K562 (cell line): Measurements from ENCODE around the gene RPL22. TPM values are rescaled to one million over a fixed set of nuclear protein-coding genes. Genes with fewer than 3 reads are reported as not detected.
A peak's percentile ranks its signal among the peaks of the same experiment; 100 is the strongest.

Experiments
- ATAC-seq: fragments of 200-7000 bp; cut with Tn5 transposase; 3 replicates; pipeline ENCODE4 v1.9.1; 2020; ENCODE audit warnings: moderate library complexity
- BruUV-seq: library from RNA; stranded (reverse); fragments of 400-500 nt; replicated peaks from 2 replicates; lab custom pipeline; 2021; lab: Mats Ljungman, UMichigan
- CTCF ChIA-PET: fragments of 300-600 bp; formaldehyde crosslinking; extraction: SDS; loops from one replicate; lab custom pipeline; 2021; ENCODE audit warnings: low intra/inter-chr PET ratio; lab: Yijun Ruan, JAX
- POLR2A ChIA-PET: fragments of 300-600, 350-650 bp; sonication (Branson Sonifier 250); formaldehyde crosslinking; extraction: SDS; loops from one replicate; lab custom pipeline; 2021; ENCODE audit warnings: antibody characterized with exemption, inconsistent platforms; lab: Yijun Ruan, JAX
- DNase-seq, 4 experiments: peaks; one replicate each; pipeline versions ENCODE4 v3.0.0 to v3.0.0-alpha.2; 2011 to 2018; ENCODE audit warnings: low spot score in 3 of 4, mixed read lengths in 3 of 4; ENCODE audit errors: extremely low read depth in 1 of 4
- FAIRE-seq: peaks from 2 replicates; lab custom pipeline; 2011; peaks lifted over from hg19 to GRCh38; lab: Jason Lieb, UNC
- H2AFZ ChIP-seq: 2 replicates; pipeline ENCODE4 v1.6.0; 2011; ENCODE audit warnings: low read depth, low read length, control low read depth, inconsistent platforms
- H3K27ac ChIP-seq: fragments of 200-600 bp; 3 replicates; pipeline ENCODE4 v1.8.0; 2011; ENCODE audit warnings: low read depth, mild to moderate bottlenecking, control low read depth, inconsistent platforms, low read length, moderate library complexity, mixed read lengths; ENCODE audit errors: extremely low read depth
- H3K27me3 ChIP-seq, 2 experiments: fragments of 300-600 bp in 1 of 2; 2 replicates in 1 of 2; 3 replicates in 1 of 2; pipeline versions ENCODE4 v1.6.0 to v1.8.0; 2011; ENCODE audit warnings: inconsistent platforms in 2 of 2, low read length in 2 of 2, mild to moderate bottlenecking in 1 of 2, mixed read lengths in 1 of 2, moderate library complexity in 1 of 2; ENCODE audit not compliant: control insufficient read depth in 2 of 2, insufficient read depth in 2 of 2
- H3K36me3 ChIP-seq: fragments of 300-600 bp; 3 replicates; pipeline ENCODE4 v1.8.0; 2011; ENCODE audit warnings: mild to moderate bottlenecking, low read length, inconsistent platforms; ENCODE audit not compliant: control insufficient read depth, insufficient read depth
- H3K4me1 ChIP-seq, 2 experiments: fragments of 200-600 bp in 1 of 2; replicated peaks in 1 of 2; 2 replicates in 1 of 2; 3 replicates in 1 of 2; pipeline versions ENCODE4 v1.5.1 to v1.8.0; 2011; ENCODE audit warnings: inconsistent platforms in 2 of 2, low read length in 2 of 2, mild to moderate bottlenecking in 1 of 2, mixed read lengths in 1 of 2, moderate library complexity in 1 of 2; ENCODE audit not compliant: control insufficient read depth in 2 of 2, insufficient read depth in 2 of 2
- H3K4me2 ChIP-seq: 2 replicates; pipeline ENCODE4 v1.6.1; 2011; ENCODE audit warnings: low read length, control low read depth, inconsistent platforms, mixed read lengths; ENCODE audit not compliant: insufficient read depth
- H3K4me3 ChIP-seq: fragments of 200-600 bp; sonication (generic), shearing (Covaris generic); 2 replicates; pipeline ENCODE4 v1.5.1; 2016; ENCODE audit warnings: control low read depth, inconsistent platforms
- H3K79me2 ChIP-seq: fragments of 200-600 bp; 3 replicates; pipeline ENCODE4 v1.8.0; 2011; ENCODE audit warnings: low read length, inconsistent platforms; ENCODE audit not compliant: control insufficient read depth, insufficient read depth
- H3K9ac ChIP-seq, 2 experiments: 2 replicates each; pipeline versions ENCODE4 v1.6.0 to v1.6.1; 2011; ENCODE audit warnings: low read depth in 2 of 2, low read length in 2 of 2, control low read depth in 1 of 2, inconsistent platforms in 1 of 2, mild to moderate bottlenecking in 1 of 2, mixed read lengths in 1 of 2; ENCODE audit not compliant: insufficient read depth in 1 of 2
- H3K9me1 ChIP-seq: one replicate; pipeline ENCODE4 v1.6.0; 2011; ENCODE audit warnings: inconsistent platforms, mild to moderate bottlenecking, low read length, moderate library complexity; ENCODE audit not compliant: control insufficient read depth, insufficient read depth
- H3K9me3 ChIP-seq: replicated peaks from 2 replicates; pipeline ENCODE4 v1.5.1; 2011; ENCODE audit warnings: low read depth, low read length, inconsistent platforms; ENCODE audit not compliant: control insufficient read depth, insufficient read depth
- H4K20me1 ChIP-seq: replicated peaks from 2 replicates; pipeline ENCODE4 v1.6.1; 2011; ENCODE audit warnings: low read length, inconsistent platforms, mixed read lengths; ENCODE audit not compliant: control insufficient read depth, insufficient read depth
- BMI1 ChIP-seq: fragments of 150-350 bp; IDR thresholded peaks from 2 replicates; pipeline ENCODE4 v1.6.1; 2014; ENCODE audit warnings: low read length
- CAMTA2 ChIP-seq: fragments of 250-450 bp; sonication (Bioruptor Pico); conservative IDR thresholded peaks from 2 replicates; pipeline ENCODE4 v1.5.1; 2022
- CBFB ChIP-seq: sonication (generic); formaldehyde crosslinking; IDR thresholded peaks from 2 replicates; pipeline ENCODE4 v1.4.0; 2020; ENCODE audit warnings: mild to moderate bottlenecking, missing genetic modification reagents
- CBX1 ChIP-seq: sonication (generic); IDR thresholded peaks from 2 replicates; pipeline ENCODE4 v1.6.1; 2016; ENCODE audit warnings: antibody characterized with exemption, low read depth, mild to moderate bottlenecking
- CHCHD3 ChIP-seq: fragments of 250-450 bp; sonication (Bioruptor Pico); IDR thresholded peaks from 2 replicates; pipeline ENCODE4 v2.1.2; 2022; ENCODE audit warnings: mild to moderate bottlenecking
- CREM ChIP-seq: IDR thresholded peaks from 2 replicates; pipeline ENCODE4 v1.6.1; 2014; ENCODE audit warnings: antibody characterized with exemption, low read depth
- RBM25 ChIP-seq: fragments of 200-400 bp; formaldehyde crosslinking; IDR thresholded peaks from 2 replicates; pipeline ENCODE4 v1.6.1; 2018; ENCODE audit warnings: low read length, low read depth, moderate library complexity; ENCODE audit not compliant: severe bottlenecking
- SIN3B ChIP-seq: fragments of 450-650 bp; IDR thresholded peaks from 2 replicates; pipeline ENCODE4 v1.6.1; 2017; ENCODE audit warnings: low read depth, mild to moderate bottlenecking, moderate library complexity
- SRSF3 ChIP-seq: fragments of 200-400 bp; formaldehyde crosslinking; IDR thresholded peaks from 2 replicates; pipeline ENCODE4 v1.6.1; 2016; ENCODE audit warnings: mild to moderate bottlenecking, low read length, moderate library complexity; ENCODE audit not compliant: insufficient read depth
- STAT5B ChIP-seq: fragments of 250-450 bp; sonication (Bioruptor Pico); IDR thresholded peaks from 2 replicates; pipeline ENCODE4 v1.8.0; 2021; ENCODE audit warnings: mild to moderate bottlenecking, inconsistent platforms
- THRAP3 ChIP-seq: fragments of 450-650 bp; IDR thresholded peaks from 2 replicates; pipeline ENCODE4 v1.6.1; 2016; ENCODE audit warnings: mild to moderate bottlenecking, inconsistent platforms, borderline replicate concordance
- THRB ChIP-seq: fragments of 450-650 bp; formaldehyde crosslinking; conservative IDR thresholded peaks from 2 replicates; pipeline ENCODE4 v1.4.0; 2022; ENCODE audit warnings: mild to moderate bottlenecking, missing genetic modification characterization
- ZFP30 ChIP-seq: fragments of 250-450 bp; sonication (Bioruptor Pico); IDR thresholded peaks from 2 replicates; pipeline ENCODE4 v1.8.0; 2022; ENCODE audit warnings: moderate library complexity, mild to moderate bottlenecking, inconsistent platforms, borderline replicate concordance
- ZNF12 ChIP-seq: sonication (generic); formaldehyde crosslinking; IDR thresholded peaks from 2 replicates; pipeline ENCODE4 v1.4.0; 2020; ENCODE audit warnings: mild to moderate bottlenecking, missing genetic modification reagents
- ZNF121 ChIP-seq: sonication (generic); formaldehyde crosslinking; conservative IDR thresholded peaks from 2 replicates; pipeline ENCODE4 v1.8.0; 2022; ENCODE audit warnings: missing genetic modification reagents
- WGBS: fragments of 100-300 bp; shearing (Covaris generic); methylation state at CpG from one replicate; pipeline ENCODE4 v1.1.6; 2016; ENCODE audit warnings: low coverage, mixed read lengths; ENCODE audit not compliant: insufficient coverage; ENCODE audit errors: missing lambda C conversion rate; 5-methylcytosine and 5-hydroxymethylcytosine counted together
- in situ Hi-C: fragments of 300-500 bp; cut with MboI; formaldehyde crosslinking; loops from 4 replicates; pipeline ENCODE4 v1.15.0; 2018; ENCODE audit warnings: inconsistent platforms, mixed read lengths
- intact Hi-C: fragments of 100-400 bp; cut with micrococcal nuclease; formaldehyde crosslinking; loops from 2 replicates; pipeline ENCODE4 v1.14.2; 2022
- polyA plus RNA-seq, 8 experiments: library from polyadenylated mRNA; depleted of rRNA in 4 of 8; stranded (reverse) in 5 of 8; unstranded in 3 of 8; fragments of >200 nt; fragmentation: Nextera tagmentation in 2 of 8; fragmentation: Illumina TruSeq in 1 of 8; extraction: Ambion mirVana in 2 of 8; extraction: Trizol in 1 of 8; gene quantifications; 2 replicates each; pipeline versions ENCODE4 v1.2.1 to v1.2.3, GENCODE V29; 2011 to 2014; ENCODE audit warnings: inconsistent platforms in 1 of 8, missing spikeins in 1 of 8
- total RNA-seq, 7 experiments: library from RNA; depleted of rRNA in 6 of 7; stranded (reverse); fragments of >200 nt in 6 of 7; fragmentation: Illumina TruSeq in 2 of 7; extraction: Trizol in 2 of 7; gene quantifications; 2 replicates each; pipeline versions ENCODE4 v1.2.1 to v1.2.3, GENCODE V29; 2011 to 2021; ENCODE audit warnings: low replicate concordance in 1 of 7
- TF ChIP-seq, protein P1 (sequence below): sonication (generic); formaldehyde crosslinking; IDR thresholded peaks from 2 replicates; pipeline ENCODE4 v1.8.0; 2023; ENCODE audit warnings: mild to moderate bottlenecking, missing genetic modification reagents
- TF ChIP-seq, protein P2 (sequence below): fragments of 250-450 bp; sonication (Bioruptor Pico); IDR thresholded peaks from 2 replicates; pipeline ENCODE4 v1.8.0; 2021; ENCODE audit warnings: borderline replicate concordance, mild to moderate bottlenecking, moderate library complexity; ENCODE audit not compliant: poor library complexity, severe bottlenecking

RPL22 gene
- total and polyA plus RNA-seq, 9 of the 15 experiments (the other 6 are each of a cell fraction or from before 2014, with no cell fraction given), result 467 to 1,165 (median 607) TPM

DNA sequence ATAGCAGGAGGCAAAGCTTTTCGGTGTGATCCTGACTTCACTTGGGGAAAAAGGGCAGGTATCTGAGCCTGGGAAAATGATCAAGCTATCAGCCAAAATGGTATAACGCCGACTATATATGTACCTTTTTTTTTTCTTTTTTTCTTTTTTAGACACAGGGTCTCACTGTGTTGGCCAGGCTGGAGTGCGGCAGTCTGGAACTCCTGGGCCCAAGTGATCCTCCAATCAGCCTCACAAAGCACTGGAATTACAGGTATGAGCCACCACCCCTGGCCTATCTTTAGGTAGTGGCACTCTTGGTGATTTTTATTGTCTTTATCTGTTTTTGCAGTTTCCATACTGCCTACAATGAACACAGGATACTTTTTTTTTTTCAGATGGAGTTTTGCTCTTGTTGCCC lies 37.7 kb upstream of the RPL22 start:
- WGBS, result 98% methylated on average over 4 of the region's 4 CpGs
- H3K4me3 ChIP-seq, result no peak overlapping the region
- ChIA-PET POLR2A (interaction anchor here (0.6 to 1.0 kb wide), 4 partner anchors 9 to 1318 kb away, joined by 3 to 4 read pairs (median 3); no protein-coding TSS in a partner anchor), CTCF (no interaction called here)
- in situ Hi-C loops (no loop called here), intact Hi-C loops (no loop called here)
- FAIRE-seq, result no peak
- H2AFZ ChIP-seq, result no peak overlapping the region
- H3K9ac ChIP-seq, result no peak overlapping the region
- BruUV-seq, result no TSS peak
- peaks cover 28% of the 10 kb centered on the region for H3K79me2 ChIP-seq
- no peaks in the 10 kb centered on the region for H3K9me3 ChIP-seq
- peaks cover 10 to 36% of the 10 kb centered on the region in 2 experiments; a peak in 4 of 5 replicates for H3K4me1 ChIP-seq
- no peak for ATAC-seq
- no peak overlapping the region for H3K4me2 ChIP-seq
- peaks cover 17 to 25% of the 10 kb centered on the region in 2 experiments for H3K27me3 ChIP-seq
- H3K36me3 ChIP-seq, result peaks cover 24% of the 10 kb centered on the region
- DNase-seq, result no peak
- no peak for TF ChIP-seq CBX1
- no peak for TF ChIP-seq THRAP3
- TF ChIP-seq BMI1, result no peak
- TF ChIP-seq SRSF3, result no peak
- no peak for TF ChIP-seq CHCHD3
- TF ChIP-seq, protein P1, sequence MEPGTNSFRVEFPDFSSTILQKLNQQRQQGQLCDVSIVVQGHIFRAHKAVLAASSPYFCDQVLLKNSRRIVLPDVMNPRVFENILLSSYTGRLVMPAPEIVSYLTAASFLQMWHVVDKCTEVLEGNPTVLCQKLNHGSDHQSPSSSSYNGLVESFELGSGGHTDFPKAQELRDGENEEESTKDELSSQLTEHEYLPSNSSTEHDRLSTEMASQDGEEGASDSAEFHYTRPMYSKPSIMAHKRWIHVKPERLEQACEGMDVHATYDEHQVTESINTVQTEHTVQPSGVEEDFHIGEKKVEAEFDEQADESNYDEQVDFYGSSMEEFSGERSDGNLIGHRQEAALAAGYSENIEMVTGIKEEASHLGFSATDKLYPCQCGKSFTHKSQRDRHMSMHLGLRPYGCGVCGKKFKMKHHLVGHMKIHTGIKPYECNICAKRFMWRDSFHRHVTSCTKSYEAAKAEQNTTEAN (CRISPR knock-in tag), result no peak
- no peak for TF ChIP-seq SIN3B
- TF ChIP-seq STAT5B (CRISPR knock-in tag), result no peak
- no peak for TF ChIP-seq CBFB (CRISPR knock-in tag)
- TF ChIP-seq, protein P2, sequence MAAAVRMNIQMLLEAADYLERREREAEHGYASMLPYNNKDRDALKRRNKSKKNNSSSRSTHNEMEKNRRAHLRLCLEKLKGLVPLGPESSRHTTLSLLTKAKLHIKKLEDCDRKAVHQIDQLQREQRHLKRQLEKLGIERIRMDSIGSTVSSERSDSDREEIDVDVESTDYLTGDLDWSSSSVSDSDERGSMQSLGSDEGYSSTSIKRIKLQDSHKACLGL, result no peak
- TF ChIP-seq ZNF121 (CRISPR knock-in tag), result peak; percentile 81
- TF ChIP-seq RBM25, result peak; percentile 10
- no peak for TF ChIP-seq CREM
- TF ChIP-seq ZFP30, result no peak
- TF ChIP-seq ZNF12 (CRISPR knock-in tag), result no peak
- no peak for TF ChIP-seq THRB (CRISPR knock-in tag)
- no peak for TF ChIP-seq CAMTA2
- H3K27ac ChIP-seq, result no peak overlapping the region
- no peaks in the 10 kb centered on the region for H3K9me1 ChIP-seq
- no peaks in the 10 kb centered on the region; the same call in 1 of the 2 replicates for H4K20me1 ChIP-seq
